Glutamatergic neuron (in vitro differentiated cells): Measurements from ENCODE around the gene TEX53. TPM values are rescaled to one million over a fixed set of nuclear protein-coding genes. Genes with fewer than 3 reads are reported as not detected.

Source experiments
- DNase-seq: peaks from one replicate; pipeline ENCODE4 v3.0.0; 2022
- H3K27ac Mint-ChIP-seq: one replicate; pipeline ENCODE4 v1.8.0; 2020; ENCODE audit warnings: mild to moderate bottlenecking, mixed read lengths, inconsistent platforms; ENCODE audit not compliant: unreplicated experiment
- H3K27me3 Mint-ChIP-seq: one replicate; pipeline ENCODE4 v1.8.0; 2020; ENCODE audit warnings: mild to moderate bottlenecking, moderate library complexity, mixed read lengths, inconsistent platforms; ENCODE audit not compliant: unreplicated experiment
- H3K36me3 Mint-ChIP-seq: one replicate; pipeline ENCODE4 v1.8.0; 2020; ENCODE audit warnings: mild to moderate bottlenecking, mixed read lengths, inconsistent platforms; ENCODE audit not compliant: unreplicated experiment
- H3K4me1 Mint-ChIP-seq: one replicate; pipeline ENCODE4 v1.8.0; 2020; ENCODE audit warnings: mild to moderate bottlenecking, low read depth, mixed read lengths, inconsistent platforms; ENCODE audit not compliant: unreplicated experiment
- H3K4me3 Mint-ChIP-seq: one replicate; pipeline ENCODE4 v1.8.0; 2020; ENCODE audit warnings: mild to moderate bottlenecking, mixed read lengths, inconsistent platforms; ENCODE audit not compliant: unreplicated experiment
- H3K9me3 Mint-ChIP-seq: one replicate; pipeline ENCODE4 v1.8.0; 2020; ENCODE audit warnings: mild to moderate bottlenecking, moderate library complexity, mixed read lengths, inconsistent platforms; ENCODE audit not compliant: unreplicated experiment
- CTCF ChIP-seq: fragments of 200-600 bp; sonication (generic); IDR thresholded peaks from one replicate; pipeline ENCODE4 v1.5.0; 2021; ENCODE audit not compliant: partially characterized antibody, unreplicated experiment
- total RNA-seq: library from RNA; stranded (reverse); fragmentation: NEBNext Ultra II Directional; extraction: Animal tissue kit (Norgen Biotek cat#: 25700); gene quantifications from one replicate; pipeline ENCODE4 v1.2.1, GENCODE V29; 2021; ENCODE audit not compliant: unreplicated experiment

Gene TEX53
- total RNA-seq, 1 donor from 2014 or later = not detected

GRCh38 chr9:114629563-114630090 is 28.0 kb downstream of the TEX53 start:
- H3K27ac Mint-ChIP-seq = no peak overlapping the region
- peaks cover 2% of the 10 kb centered on the region for H3K4me1 Mint-ChIP-seq
- TF ChIP-seq CTCF = no peak
- H3K27me3 Mint-ChIP-seq = peaks cover 1% of the 10 kb centered on the region
- no peak overlapping the region for H3K4me3 Mint-ChIP-seq
- H3K9me3 Mint-ChIP-seq = no peaks in the 10 kb centered on the region
- DNase-seq = no peak
- H3K36me3 Mint-ChIP-seq = no peaks in the 10 kb centered on the region

GRCh38 chr9:114627553-114627952 is 30.1 kb downstream of the TEX53 start:
- TF ChIP-seq CTCF = no peak

GRCh38 chr9:114626415-114627020 is 31.1 kb downstream of the TEX53 start:
- Mint-ChIP-seq H3K4me3 (no peak overlapping the region), H3K4me1 (peaks cover 2% of the 10 kb centered on the region), H3K36me3 (no peaks in the 10 kb centered on the region), H3K27me3 (peaks cover 3% of the 10 kb centered on the region), H3K27ac (no peak overlapping the region), H3K9me3 (no peaks in the 10 kb centered on the region)
- no peak for DNase-seq
- no peak for TF ChIP-seq CTCF

More at GRCh38 chr9:114627553-114627952, 30.1 kb downstream of the TEX53 start:
- H3K9me3 Mint-ChIP-seq = no peaks in the 10 kb centered on the region
- no peak overlapping the region for H3K4me3 Mint-ChIP-seq
- H3K36me3 Mint-ChIP-seq = no peaks in the 10 kb centered on the region
- DNase-seq = no peak
- H3K4me1 Mint-ChIP-seq = peaks cover 2% of the 10 kb centered on the region
- peaks cover 3% of the 10 kb centered on the region for H3K27me3 Mint-ChIP-seq
- H3K27ac Mint-ChIP-seq = no peak overlapping the region

- no peak for DNase-seq
- TF ChIP-seq CTCF = no peak
- no peaks in the 10 kb centered on the region for H3K36me3 Mint-ChIP-seq
- no peak overlapping the region for H3K4me3 Mint-ChIP-seq
- no peaks in the 10 kb centered on the region for H3K9me3 Mint-ChIP-seq
- no peak overlapping the region for H3K27ac Mint-ChIP-seq
- H3K4me1 Mint-ChIP-seq = peaks cover 2% of the 10 kb centered on the region
- H3K27me3 Mint-ChIP-seq = peaks cover 3% of the 10 kb centered on the region
These were observed 32.9 kb downstream of the TEX53 start for GRCh38 chr9:114624677-114625076.

GRCh38 chr9:114621975-114622609 is 35.5 kb downstream of the TEX53 start:
- H3K36me3 Mint-ChIP-seq = no peaks in the 10 kb centered on the region
- no peak for TF ChIP-seq CTCF
- no peak overlapping the region for H3K4me3 Mint-ChIP-seq
- H3K27me3 Mint-ChIP-seq = peaks cover 3% of the 10 kb centered on the region
- no peak for DNase-seq
- H3K27ac Mint-ChIP-seq = no peak overlapping the region
- H3K4me1 Mint-ChIP-seq = peaks cover 2% of the 10 kb centered on the region
- no peaks in the 10 kb centered on the region for H3K9me3 Mint-ChIP-seq
